Measurements from ENCODE around the gene DPYSL4.

- TF ChIP-seq CTCF (IDR thresholded peaks at IDR 0.05) (no peak), REST (IDR thresholded peaks at IDR 0.05; ENCODE audit: insufficient read depth in 1 of 2, low read depth in 2 of 2, low read length in 1 of 2) (no peak), POLR2AphosphoS5 (IDR thresholded peaks at IDR 0.05; ENCODE audit: low read depth, low read length) (no peak), SIN3A (IDR thresholded peaks at IDR 0.05; ENCODE audit: borderline replicate concordance, insufficient read depth, low read depth, low read length) (no peak), TCF7L2 (IDR thresholded peaks at IDR 0.05; ENCODE audit: low read depth, low read length) (no peak)
These were observed 36.8 kb upstream of the DPYSL4 start for GRCh38 chr10:132149917-132150316.

Data from Panc1 (cell line).